NCI-H1105 treated with DMSO at 0.1 percent for 48 hours (cell line): ENCODE data around the gene LRRC63.
"Not testable (repeated sequence)": the region's sequence is repeated elsewhere in the genome, so short reads cannot be mapped to it uniquely, and the experiment has no call there.

Experiments
- DNase-seq: peaks from one replicate; lab custom pipeline; 2025; lab: John Stamatoyannopoulos, UW

The LRRC63 gene

GRCh38 chr13:46211483-46212351 lies at the start of gene LRRC63:
LRRC63 (plus strand) TSS chr13:46211928; CDS start chr13:46213035, 1,107 bp downstream.
- DNase-seq: peak; percentile 66

- not testable (repeated sequence) for DNase-seq
These were observed 49.0 kb upstream of the LRRC63 start for GRCh38 chr13:46162741-46163140.

GRCh38 chr13:46164661-46165060 lies 47.1 kb upstream of the LRRC63 start:
- no peak for DNase-seq

- no peak for DNase-seq
These were observed 46.1 kb upstream of the LRRC63 start for GRCh38 chr13:46165485-46166223.

- no peak for DNase-seq
These were observed 45.5 kb upstream of the LRRC63 start for GRCh38 chr13:46166224-46166584.

GRCh38 chr13:46166947-46167610 lies 44.6 kb upstream of the LRRC63 start:
- no peak for DNase-seq

- DNase-seq: no peak
These were observed 43.4 kb upstream of the LRRC63 start for GRCh38 chr13:46168341-46168740.

GRCh38 chr13:46168783-46169182 lies 42.9 kb upstream of the LRRC63 start:
- no peak for DNase-seq

- no peak for DNase-seq
These were observed 42.0 kb upstream of the LRRC63 start for GRCh38 chr13:46169758-46170157.

- DNase-seq: no peak
These were observed 41.5 kb upstream of the LRRC63 start for GRCh38 chr13:46170268-46170667.

- DNase-seq: no peak
These were observed 41.0 kb upstream of the LRRC63 start for GRCh38 chr13:46170687-46171086.

GRCh38 chr13:46171217-46171616 lies 40.5 kb upstream of the LRRC63 start:
- DNase-seq: no peak

- DNase-seq: no peak
These were observed 40.0 kb upstream of the LRRC63 start for GRCh38 chr13:46171739-46172138.

- no peak for DNase-seq
These were observed 39.2 kb upstream of the LRRC63 start for GRCh38 chr13:46172531-46172991.

- DNase-seq: no peak
These were observed 38.1 kb upstream of the LRRC63 start for GRCh38 chr13:46173656-46174055.

- DNase-seq: no peak
These were observed 35.0 kb upstream of the LRRC63 start for GRCh38 chr13:46176756-46177155.

GRCh38 chr13:46178143-46178542 lies 33.6 kb upstream of the LRRC63 start:
- DNase-seq: no peak

- no peak for DNase-seq
These were observed 32.9 kb upstream of the LRRC63 start for GRCh38 chr13:46178821-46179220.

GRCh38 chr13:46179491-46179908 lies 32.2 kb upstream of the LRRC63 start:
- no peak for DNase-seq

- DNase-seq: no peak
These were observed 31.6 kb upstream of the LRRC63 start for GRCh38 chr13:46179969-46180763.

- DNase-seq: no peak
These were observed 30.3 kb upstream of the LRRC63 start for GRCh38 chr13:46181377-46181839.
